K562 (cell line): ENCODE measurements around the gene CKM. TPM values are rescaled to one million over a fixed set of nuclear protein-coding genes. Genes with fewer than 3 reads are reported as not detected.

Experiments
- ATAC-seq: fragments of 200-7000 bp; cut with Tn5 transposase; 3 replicates; pipeline ENCODE4 v1.9.1; 2020; ENCODE audit warnings: moderate library complexity
- BruUV-seq: library from RNA; stranded (reverse); fragments of 400-500 nt; replicated peaks from 2 replicates; lab custom pipeline; 2021; lab: Mats Ljungman, UMichigan
- CTCF ChIA-PET: fragments of 300-600 bp; formaldehyde crosslinking; extraction: SDS; loops from one replicate; lab custom pipeline; 2021; ENCODE audit warnings: low intra/inter-chr PET ratio; lab: Yijun Ruan, JAX
- POLR2A ChIA-PET: fragments of 300-600, 350-650 bp; sonication (Branson Sonifier 250); formaldehyde crosslinking; extraction: SDS; loops from one replicate; lab custom pipeline; 2021; ENCODE audit warnings: antibody characterized with exemption, inconsistent platforms; lab: Yijun Ruan, JAX
- DNase-seq, 4 experiments: peaks; one replicate each; pipeline versions ENCODE4 v3.0.0 to v3.0.0-alpha.2; 2011 to 2018; ENCODE audit warnings: low spot score in 3 of 4, mixed read lengths in 3 of 4; ENCODE audit errors: extremely low read depth in 1 of 4
- FAIRE-seq: peaks from 2 replicates; lab custom pipeline; 2011; peaks lifted over from hg19 to GRCh38; lab: Jason Lieb, UNC
- H2AFZ ChIP-seq: 2 replicates; pipeline ENCODE4 v1.6.0; 2011; ENCODE audit warnings: low read depth, low read length, control low read depth, inconsistent platforms
- H3K27ac ChIP-seq: fragments of 200-600 bp; 3 replicates; pipeline ENCODE4 v1.8.0; 2011; ENCODE audit warnings: low read depth, mild to moderate bottlenecking, control low read depth, inconsistent platforms, low read length, moderate library complexity, mixed read lengths; ENCODE audit errors: extremely low read depth
- H3K27me3 ChIP-seq, 2 experiments: fragments of 300-600 bp in 1 of 2; 2 replicates in 1 of 2; 3 replicates in 1 of 2; pipeline versions ENCODE4 v1.6.0 to v1.8.0; 2011; ENCODE audit warnings: inconsistent platforms in 2 of 2, low read length in 2 of 2, mild to moderate bottlenecking in 1 of 2, mixed read lengths in 1 of 2, moderate library complexity in 1 of 2; ENCODE audit not compliant: control insufficient read depth in 2 of 2, insufficient read depth in 2 of 2
- H3K36me3 ChIP-seq: fragments of 300-600 bp; 3 replicates; pipeline ENCODE4 v1.8.0; 2011; ENCODE audit warnings: mild to moderate bottlenecking, low read length, inconsistent platforms; ENCODE audit not compliant: control insufficient read depth, insufficient read depth
- H3K4me1 ChIP-seq, 2 experiments: fragments of 200-600 bp in 1 of 2; replicated peaks in 1 of 2; 2 replicates in 1 of 2; 3 replicates in 1 of 2; pipeline versions ENCODE4 v1.5.1 to v1.8.0; 2011; ENCODE audit warnings: inconsistent platforms in 2 of 2, low read length in 2 of 2, mild to moderate bottlenecking in 1 of 2, mixed read lengths in 1 of 2, moderate library complexity in 1 of 2; ENCODE audit not compliant: control insufficient read depth in 2 of 2, insufficient read depth in 2 of 2
- H3K4me2 ChIP-seq: 2 replicates; pipeline ENCODE4 v1.6.1; 2011; ENCODE audit warnings: low read length, control low read depth, inconsistent platforms, mixed read lengths; ENCODE audit not compliant: insufficient read depth
- H3K4me3 ChIP-seq: fragments of 200-600 bp; sonication (generic), shearing (Covaris generic); 2 replicates; pipeline ENCODE4 v1.5.1; 2016; ENCODE audit warnings: control low read depth, inconsistent platforms
- H3K79me2 ChIP-seq: fragments of 200-600 bp; 3 replicates; pipeline ENCODE4 v1.8.0; 2011; ENCODE audit warnings: low read length, inconsistent platforms; ENCODE audit not compliant: control insufficient read depth, insufficient read depth
- H3K9ac ChIP-seq, 2 experiments: 2 replicates each; pipeline versions ENCODE4 v1.6.0 to v1.6.1; 2011; ENCODE audit warnings: low read depth in 2 of 2, low read length in 2 of 2, control low read depth in 1 of 2, inconsistent platforms in 1 of 2, mild to moderate bottlenecking in 1 of 2, mixed read lengths in 1 of 2; ENCODE audit not compliant: insufficient read depth in 1 of 2
- H3K9me1 ChIP-seq: one replicate; pipeline ENCODE4 v1.6.0; 2011; ENCODE audit warnings: inconsistent platforms, mild to moderate bottlenecking, low read length, moderate library complexity; ENCODE audit not compliant: control insufficient read depth, insufficient read depth
- H3K9me3 ChIP-seq: replicated peaks from 2 replicates; pipeline ENCODE4 v1.5.1; 2011; ENCODE audit warnings: low read depth, low read length, inconsistent platforms; ENCODE audit not compliant: control insufficient read depth, insufficient read depth
- H4K20me1 ChIP-seq: replicated peaks from 2 replicates; pipeline ENCODE4 v1.6.1; 2011; ENCODE audit warnings: low read length, inconsistent platforms, mixed read lengths; ENCODE audit not compliant: control insufficient read depth, insufficient read depth
- CBX3 ChIP-seq, 2 experiments: IDR thresholded peaks; 1 replicate in 1 of 2; 2 replicates in 1 of 2; pipeline ENCODE4 v1.6.1; 2012; ENCODE audit warnings: inconsistent platforms in 2 of 2, low read length in 2 of 2, borderline replicate concordance in 1 of 2, control low read depth in 1 of 2
- KLF16 ChIP-seq: IDR thresholded peaks from 2 replicates; pipeline ENCODE4 v1.6.1; 2016; ENCODE audit warnings: antibody characterized with exemption
- NFE2 ChIP-seq: IDR thresholded peaks from 2 replicates; pipeline ENCODE4 v1.6.1; 2014; ENCODE audit warnings: antibody characterized with exemption, low read depth
- POLR2AphosphoS2 ChIP-seq: IDR thresholded peaks from 2 replicates; pipeline ENCODE4 v1.6.1; 2012; ENCODE audit warnings: low read length, improper control_type of control experiment
- RBM25 ChIP-seq: fragments of 200-400 bp; formaldehyde crosslinking; IDR thresholded peaks from 2 replicates; pipeline ENCODE4 v1.6.1; 2018; ENCODE audit warnings: low read length, low read depth, moderate library complexity; ENCODE audit not compliant: severe bottlenecking
- TRIM28 ChIP-seq: fragments of 450-650 bp; IDR thresholded peaks from 2 replicates; pipeline ENCODE4 v1.6.1; 2017
- ZNF12 ChIP-seq: sonication (generic); formaldehyde crosslinking; IDR thresholded peaks from 2 replicates; pipeline ENCODE4 v1.4.0; 2020; ENCODE audit warnings: mild to moderate bottlenecking, missing genetic modification reagents
- ZNF143 ChIP-seq: sonication (generic); formaldehyde crosslinking; IDR thresholded peaks from 2 replicates; pipeline ENCODE4 v1.9.0; 2022; ENCODE audit warnings: mild to moderate bottlenecking, missing genetic modification reagents
- WGBS: fragments of 100-300 bp; shearing (Covaris generic); methylation state at CpG from one replicate; pipeline ENCODE4 v1.1.6; 2016; ENCODE audit warnings: low coverage, mixed read lengths; ENCODE audit not compliant: insufficient coverage; ENCODE audit errors: missing lambda C conversion rate; 5-methylcytosine and 5-hydroxymethylcytosine counted together
- in situ Hi-C: fragments of 300-500 bp; cut with MboI; formaldehyde crosslinking; loops from 4 replicates; pipeline ENCODE4 v1.15.0; 2018; ENCODE audit warnings: inconsistent platforms, mixed read lengths
- intact Hi-C: fragments of 100-400 bp; cut with micrococcal nuclease; formaldehyde crosslinking; loops from 2 replicates; pipeline ENCODE4 v1.14.2; 2022
- polyA plus RNA-seq, 8 experiments: library from polyadenylated mRNA; depleted of rRNA in 4 of 8; stranded (reverse) in 5 of 8; unstranded in 3 of 8; fragments of >200 nt; fragmentation: Nextera tagmentation in 2 of 8; fragmentation: Illumina TruSeq in 1 of 8; extraction: Ambion mirVana in 2 of 8; extraction: Trizol in 1 of 8; gene quantifications; 2 replicates each; pipeline versions ENCODE4 v1.2.1 to v1.2.3, GENCODE V29; 2011 to 2014; ENCODE audit warnings: inconsistent platforms in 1 of 8, missing spikeins in 1 of 8
- total RNA-seq, 7 experiments: library from RNA; depleted of rRNA in 6 of 7; stranded (reverse); fragments of >200 nt in 6 of 7; fragmentation: Illumina TruSeq in 2 of 7; extraction: Trizol in 2 of 7; gene quantifications; 2 replicates each; pipeline versions ENCODE4 v1.2.1 to v1.2.3, GENCODE V29; 2011 to 2021; ENCODE audit warnings: low replicate concordance in 1 of 7

Gene CKM
- total and polyA plus RNA-seq, 9 of the 15 experiments (the other 6 are each of a cell fraction or from before 2014, with no cell fraction given): 0.06 to 0.17 (median 0.09) TPM; not detected in 4

DNA sequence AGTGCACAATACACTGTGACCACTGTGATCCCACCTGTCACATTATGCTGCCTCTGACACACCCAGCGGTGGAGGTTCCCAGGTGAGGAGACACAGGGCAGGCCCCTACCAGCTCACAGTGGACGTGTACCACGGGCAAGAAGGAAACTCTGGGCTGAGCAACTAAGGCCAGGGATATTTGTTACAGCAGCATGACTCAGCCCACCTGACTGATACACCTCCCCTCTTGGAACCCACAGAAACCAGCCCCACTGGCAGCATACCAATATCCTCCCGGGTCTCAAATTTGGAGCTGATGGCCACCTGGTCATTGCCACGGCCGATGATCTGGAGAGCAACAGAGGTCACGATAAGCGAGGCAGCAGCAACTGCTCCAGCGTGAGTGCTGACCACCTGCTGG, 32.7 kb upstream of the CKM start:
- 94% methylated on average over 8 of the region's 9 CpGs for WGBS
- ATAC-seq (no peak), DNase-seq (no peak), FAIRE-seq (no peak)
- no TSS peak for BruUV-seq
- Histone ChIP-seq H3K36me3 (peaks cover 87% of the 10 kb centered on the region; the same call in 2 of the 3 replicates), H3K4me1 (peaks cover 0 to 31% of the 10 kb centered on the region in 2 experiments; a peak in 2 of 5 replicates), H3K27me3 (no peaks in the 10 kb centered on the region), H3K4me3 (no peak overlapping the region), H3K9me1 (no peaks in the 10 kb centered on the region), H3K4me2 (no peak overlapping the region), H3K9ac (no peak overlapping the region), H3K27ac (no peak overlapping the region), H3K9me3 (no peaks in the 10 kb centered on the region), H4K20me1 (no peaks in the 10 kb centered on the region; the same call in 1 of the 2 replicates), H2AFZ (no peak overlapping the region), H3K79me2 (no peaks in the 10 kb centered on the region)
- TF ChIP-seq RBM25 (no peak), TRIM28 (0 out of 2 replicates have a peak, but pooled peaks have one; percentile 56), CBX3 (IDR thresholded peaks at IDR 0.05; ENCODE audit: borderline replicate concordance in 1 of 2, low read length in 2 of 2) (0 out of 3 replicates have a peak, but pooled peaks of 1 of the 2 experiments have one; percentile 54), ZNF143 (0 out of 2 replicates have a peak, but pooled peaks have one; percentile 26), ZNF12 (peak; percentile 99), POLR2AphosphoS2 (no peak), KLF16 (no peak), NFE2 (peak; percentile 29; the same call in 1 of the 2 replicates)
- in situ Hi-C loops (no loop called here), intact Hi-C loops (no loop called here)
- CTCF ChIA-PET: interaction anchor here (0.5 kb wide), 1 partner anchor 109 kb away, joined by 3 read pairs; no protein-coding TSS in a partner anchor
- POLR2A ChIA-PET: interaction anchor here (0.6 to 2.2 kb wide), 3 partner anchors 10 to 92 kb away, joined by 3 to 6 read pairs (median 3); no protein-coding TSS in a partner anchor
